ENCODE measurements around the gene AFAP1.

Gene AFAP1

DNA sequence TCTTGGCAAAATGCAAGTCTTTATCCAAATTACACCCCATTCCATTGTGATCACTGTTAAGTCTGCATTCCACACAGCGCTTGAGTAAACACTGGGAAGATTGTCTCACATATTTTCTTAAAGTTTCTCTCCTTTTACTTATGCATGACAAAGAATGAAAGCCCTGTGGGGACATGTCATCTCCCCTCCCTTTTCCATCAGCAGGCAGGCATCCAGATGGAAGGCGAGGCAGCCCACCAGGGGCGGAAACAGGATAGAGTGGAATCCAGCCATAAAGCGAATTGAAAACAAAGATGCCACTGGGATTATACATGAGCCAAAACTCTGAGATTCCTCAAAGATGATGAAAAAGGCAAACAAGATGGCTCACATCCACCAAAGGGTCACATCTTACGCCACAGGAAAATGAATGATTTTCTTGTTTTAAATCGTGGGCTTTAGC lies 78.2 kb downstream of the AFAP1 start:
- peaks cover 7% of the 10 kb centered on the region for H3K4me1 ChIP-seq (ENCODE audit: insufficient read depth, insufficient read length)
- H3K27me3 ChIP-seq (ENCODE audit: insufficient read depth, insufficient read length) = no peaks in the 10 kb centered on the region
- peak overlapping the region; percentile 1 for H3K4me3 ChIP-seq (ENCODE audit: insufficient read length, low read depth)
- peaks cover 35% of the 10 kb centered on the region for H3K36me3 ChIP-seq (ENCODE audit: insufficient read depth, insufficient read length, low read length)
- DNase-seq (ENCODE audit: low read depth, low spot score) = peak; percentile 76
- TF ChIP-seq YY1 (IDR thresholded peaks at IDR 0.05; ENCODE audit: insufficient read depth, insufficient read length) = peak; percentile 6
- no peak for TF ChIP-seq SUZ12 (IDR thresholded peaks at IDR 0.05; ENCODE audit: extremely low read depth, insufficient read depth, insufficient read length)
- no peaks in the 10 kb centered on the region for H3K9me3 ChIP-seq (ENCODE audit: insufficient read depth, low read length)
- no peak overlapping the region for H3K9ac ChIP-seq (ENCODE audit: insufficient read length, low read depth)

DNA sequence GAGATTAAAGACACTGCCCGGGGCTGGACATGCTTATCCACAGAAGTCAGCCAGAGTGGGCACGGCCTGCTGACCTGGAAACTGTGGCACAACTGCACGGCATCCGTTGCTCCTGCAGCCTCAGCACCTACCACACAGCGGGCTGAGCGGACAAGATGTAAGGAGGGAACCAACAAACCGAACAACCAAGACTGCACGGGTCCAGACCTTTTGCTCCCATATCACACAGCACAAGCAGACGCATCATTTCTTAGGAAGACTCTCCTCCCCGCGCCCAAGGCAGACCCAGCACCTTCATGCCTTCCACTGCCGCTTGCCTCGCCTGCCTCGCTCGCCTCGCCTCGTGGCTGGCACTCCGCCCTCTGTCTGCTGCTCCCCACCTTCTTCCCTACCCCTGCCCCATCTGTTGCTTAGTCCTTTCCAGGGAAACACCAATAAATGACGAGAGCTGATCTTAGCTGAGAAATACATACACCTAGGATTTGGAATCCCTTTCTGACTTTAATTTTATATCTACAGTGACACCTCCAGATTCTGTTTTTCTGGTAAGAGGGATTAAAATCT lies 79.0 kb downstream of the AFAP1 start:
- no peak for DNase-seq (ENCODE audit: low read depth, low spot score)
- H3K4me3 ChIP-seq (ENCODE audit: insufficient read length, low read depth) = no peak overlapping the region
- H3K4me1 ChIP-seq (ENCODE audit: insufficient read depth, insufficient read length) = peaks cover 9% of the 10 kb centered on the region
- TF ChIP-seq SUZ12 (IDR thresholded peaks at IDR 0.05; ENCODE audit: extremely low read depth, insufficient read depth, insufficient read length) (no peak), YY1 (IDR thresholded peaks at IDR 0.05; ENCODE audit: insufficient read depth, insufficient read length) (no peak), ZNF274 (IDR thresholded peaks at IDR 0.05; ENCODE audit: low read depth, low read length) (no peak)
- peaks cover 33% of the 10 kb centered on the region for H3K36me3 ChIP-seq (ENCODE audit: insufficient read depth, insufficient read length, low read length)
- peak overlapping the region; percentile 58 for H3K9ac ChIP-seq (ENCODE audit: insufficient read length, low read depth)
- H3K27me3 ChIP-seq (ENCODE audit: insufficient read depth, insufficient read length) = no peaks in the 10 kb centered on the region
- no peaks in the 10 kb centered on the region for H3K9me3 ChIP-seq (ENCODE audit: insufficient read depth, low read length)

DNA sequence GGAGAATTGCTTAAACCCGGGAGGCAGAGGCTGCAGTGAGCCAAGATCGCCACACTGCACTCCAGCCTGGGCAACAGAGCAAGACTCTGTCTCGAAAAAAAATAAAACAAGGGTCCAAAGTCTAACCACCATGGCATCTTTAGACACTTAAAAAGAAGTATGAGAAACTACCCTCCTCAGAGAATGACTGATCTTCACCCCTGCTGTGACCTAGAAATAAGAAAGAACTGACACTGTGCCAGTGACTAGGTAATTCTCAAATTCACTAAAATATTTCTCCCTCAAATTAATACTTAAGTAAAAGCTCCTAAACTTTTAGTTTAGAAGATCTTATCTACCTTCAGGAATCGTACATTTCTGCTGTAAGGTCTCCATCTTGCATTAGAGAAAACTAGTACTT lies 80.3 kb downstream of the AFAP1 start:
- H3K9ac ChIP-seq (ENCODE audit: insufficient read length, low read depth) = no peak overlapping the region
- peaks cover 42% of the 10 kb centered on the region for H3K36me3 ChIP-seq (ENCODE audit: insufficient read depth, insufficient read length, low read length)
- H3K4me3 ChIP-seq (ENCODE audit: insufficient read length, low read depth) = no peak overlapping the region
- TF ChIP-seq SUZ12 (IDR thresholded peaks at IDR 0.05; ENCODE audit: extremely low read depth, insufficient read depth, insufficient read length) = no peak
- no peak for TF ChIP-seq ZNF274 (IDR thresholded peaks at IDR 0.05; ENCODE audit: low read depth, low read length)
- TF ChIP-seq YY1 (IDR thresholded peaks at IDR 0.05; ENCODE audit: insufficient read depth, insufficient read length) = no peak
- no peak for DNase-seq (ENCODE audit: low read depth, low spot score)
- no peaks in the 10 kb centered on the region for H3K27me3 ChIP-seq (ENCODE audit: insufficient read depth, insufficient read length)
- H3K4me1 ChIP-seq (ENCODE audit: insufficient read depth, insufficient read length) = peaks cover 13% of the 10 kb centered on the region
- no peaks in the 10 kb centered on the region for H3K9me3 ChIP-seq (ENCODE audit: insufficient read depth, low read length)

- no peak overlapping the region for H3K4me3 ChIP-seq (ENCODE audit: insufficient read length, low read depth)
- no peaks in the 10 kb centered on the region for H3K9me3 ChIP-seq (ENCODE audit: insufficient read depth, low read length)
- no peak for DNase-seq (ENCODE audit: low read depth, low spot score)
- no peak for TF ChIP-seq SUZ12 (IDR thresholded peaks at IDR 0.05; ENCODE audit: extremely low read depth, insufficient read depth, insufficient read length)
- no peak for TF ChIP-seq YY1 (IDR thresholded peaks at IDR 0.05; ENCODE audit: insufficient read depth, insufficient read length)
- TF ChIP-seq ZNF274 (IDR thresholded peaks at IDR 0.05; ENCODE audit: low read depth, low read length) = no peak
- H3K4me1 ChIP-seq (ENCODE audit: insufficient read depth, insufficient read length) = peaks cover 13% of the 10 kb centered on the region
- H3K9ac ChIP-seq (ENCODE audit: insufficient read length, low read depth) = no peak overlapping the region
- peaks cover 49% of the 10 kb centered on the region for H3K36me3 ChIP-seq (ENCODE audit: insufficient read depth, insufficient read length, low read length)
- no peaks in the 10 kb centered on the region for H3K27me3 ChIP-seq (ENCODE audit: insufficient read depth, insufficient read length)
These were observed 81.2 kb downstream of the AFAP1 start for GRCh38 chr4:7858498-7858897.

GRCh38 chr4:7857993-7858392 lies 81.7 kb downstream of the AFAP1 start:
- H3K9ac ChIP-seq (ENCODE audit: insufficient read length, low read depth) = no peak overlapping the region
- TF ChIP-seq SUZ12 (IDR thresholded peaks at IDR 0.05; ENCODE audit: extremely low read depth, insufficient read depth, insufficient read length) = no peak
- no peak for TF ChIP-seq YY1 (IDR thresholded peaks at IDR 0.05; ENCODE audit: insufficient read depth, insufficient read length)
- no peak for TF ChIP-seq ZNF274 (IDR thresholded peaks at IDR 0.05; ENCODE audit: low read depth, low read length)

DNA sequence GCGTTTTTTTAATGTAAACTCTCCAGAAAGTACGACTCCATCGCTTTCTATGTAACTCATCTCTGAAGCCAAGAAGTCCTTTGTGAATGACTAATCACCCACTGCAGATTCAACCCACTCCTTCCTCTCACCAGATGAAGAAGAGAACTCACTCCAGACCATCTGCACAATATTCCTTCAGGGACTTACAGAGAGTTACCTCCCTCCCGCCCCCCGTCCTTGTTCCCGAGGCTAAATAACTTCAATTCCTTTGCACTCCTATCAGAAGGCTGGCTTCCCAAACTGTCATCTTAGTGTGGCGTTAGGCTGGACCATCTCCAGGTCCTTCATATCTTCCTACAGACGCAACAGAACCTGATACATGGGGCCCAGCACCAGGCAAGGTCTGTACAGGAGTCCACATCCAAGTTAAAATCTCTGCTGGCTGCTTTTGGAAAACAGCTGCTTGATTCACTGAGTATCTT lies 82.4 kb downstream of the AFAP1 start:
- DNase-seq (ENCODE audit: low read depth, low spot score) = no peak
- H3K4me3 ChIP-seq (ENCODE audit: insufficient read length, low read depth) = no peak overlapping the region

More at GRCh38 chr4:7857993-7858392, 81.7 kb downstream of the AFAP1 start:
- Histone ChIP-seq H3K36me3 (ENCODE audit: insufficient read depth, insufficient read length, low read length) (peaks cover 52% of the 10 kb centered on the region), H3K4me1 (ENCODE audit: insufficient read depth, insufficient read length) (peaks cover 13% of the 10 kb centered on the region), H3K4me3 (ENCODE audit: insufficient read length, low read depth) (no peak overlapping the region), H3K9me3 (ENCODE audit: insufficient read depth, low read length) (no peaks in the 10 kb centered on the region), H3K27me3 (ENCODE audit: insufficient read depth, insufficient read length) (no peaks in the 10 kb centered on the region)
- no peak for DNase-seq (ENCODE audit: low read depth, low spot score)

GRCh38 chr4:7855731-7856130 lies 83.9 kb downstream of the AFAP1 start:
- Histone ChIP-seq H3K9ac (ENCODE audit: insufficient read length, low read depth) (peak overlapping the region; percentile 13), H3K9me3 (ENCODE audit: insufficient read depth, low read length) (no peaks in the 10 kb centered on the region), H3K27me3 (ENCODE audit: insufficient read depth, insufficient read length) (no peaks in the 10 kb centered on the region), H3K4me3 (ENCODE audit: insufficient read length, low read depth) (no peak overlapping the region), H3K4me1 (ENCODE audit: insufficient read depth, insufficient read length) (peaks cover 10% of the 10 kb centered on the region), H3K36me3 (ENCODE audit: insufficient read depth, insufficient read length, low read length) (peaks cover 70% of the 10 kb centered on the region)
- DNase-seq (ENCODE audit: low read depth, low spot score) = no peak
- TF ChIP-seq YY1 (IDR thresholded peaks at IDR 0.05; ENCODE audit: insufficient read depth, insufficient read length) (no peak), ZNF274 (IDR thresholded peaks at IDR 0.05; ENCODE audit: low read depth, low read length) (no peak), SUZ12 (IDR thresholded peaks at IDR 0.05; ENCODE audit: extremely low read depth, insufficient read depth, insufficient read length) (no peak)

More for the DNA sequence above, 82.4 kb downstream of the AFAP1 start:
- Histone ChIP-seq H3K4me1 (ENCODE audit: insufficient read depth, insufficient read length) (peaks cover 13% of the 10 kb centered on the region), H3K9ac (ENCODE audit: insufficient read length, low read depth) (no peak overlapping the region), H3K27me3 (ENCODE audit: insufficient read depth, insufficient read length) (no peaks in the 10 kb centered on the region), H3K36me3 (ENCODE audit: insufficient read depth, insufficient read length, low read length) (peaks cover 56% of the 10 kb centered on the region), H3K9me3 (ENCODE audit: insufficient read depth, low read length) (no peaks in the 10 kb centered on the region)
- no peak for TF ChIP-seq ZNF274 (IDR thresholded peaks at IDR 0.05; ENCODE audit: low read depth, low read length)
- no peak for TF ChIP-seq YY1 (IDR thresholded peaks at IDR 0.05; ENCODE audit: insufficient read depth, insufficient read length)
